ENCODE measurements around the gene AGXT.

AGXT gene

GRCh38 chr2:240886678-240887609, 18.3 kb downstream of the AGXT start:
- no peak for DNase-seq

GRCh38 chr2:240887631-240888030, 19.0 kb downstream of the AGXT start:
- DNase-seq: no peak

DNA sequence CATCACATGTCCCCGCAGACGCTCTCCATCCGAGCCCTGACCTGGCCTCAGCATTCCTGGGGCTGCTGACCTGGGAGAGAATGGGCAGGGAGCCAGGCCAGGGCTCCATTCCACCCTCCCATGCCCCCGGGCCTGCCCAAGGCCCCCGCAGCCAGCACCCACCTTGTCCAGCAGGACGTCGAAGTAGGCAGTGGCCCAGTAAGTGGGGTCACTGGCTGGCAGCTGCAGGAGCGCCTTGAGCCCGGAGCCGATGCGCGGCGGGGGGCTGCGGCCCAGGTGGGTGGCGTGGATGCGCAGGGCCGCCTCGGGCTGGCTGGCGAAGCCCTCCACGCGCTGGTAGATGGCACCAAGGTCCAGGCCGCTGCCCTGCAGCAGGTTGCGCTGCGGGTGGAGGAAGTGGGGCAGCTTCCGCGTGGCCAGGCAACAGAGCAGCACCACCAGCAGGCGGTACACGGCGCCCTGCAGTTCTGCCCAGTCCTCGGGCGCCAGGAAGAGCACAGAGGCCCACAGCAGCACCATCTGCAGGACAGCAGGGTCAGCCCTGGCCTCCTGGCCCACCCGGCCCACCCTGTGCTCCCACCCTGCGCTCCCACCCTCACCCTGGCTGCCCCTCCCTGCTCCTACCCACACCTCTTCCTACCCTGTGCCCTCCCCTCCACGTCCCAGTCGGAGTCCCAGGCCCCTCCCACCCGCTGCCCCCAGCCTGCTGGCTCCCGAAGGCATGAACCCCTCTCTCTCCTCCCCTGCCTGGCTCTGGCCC, 19.7 kb downstream of the AGXT start:
- DNase-seq: no peak

DNA sequence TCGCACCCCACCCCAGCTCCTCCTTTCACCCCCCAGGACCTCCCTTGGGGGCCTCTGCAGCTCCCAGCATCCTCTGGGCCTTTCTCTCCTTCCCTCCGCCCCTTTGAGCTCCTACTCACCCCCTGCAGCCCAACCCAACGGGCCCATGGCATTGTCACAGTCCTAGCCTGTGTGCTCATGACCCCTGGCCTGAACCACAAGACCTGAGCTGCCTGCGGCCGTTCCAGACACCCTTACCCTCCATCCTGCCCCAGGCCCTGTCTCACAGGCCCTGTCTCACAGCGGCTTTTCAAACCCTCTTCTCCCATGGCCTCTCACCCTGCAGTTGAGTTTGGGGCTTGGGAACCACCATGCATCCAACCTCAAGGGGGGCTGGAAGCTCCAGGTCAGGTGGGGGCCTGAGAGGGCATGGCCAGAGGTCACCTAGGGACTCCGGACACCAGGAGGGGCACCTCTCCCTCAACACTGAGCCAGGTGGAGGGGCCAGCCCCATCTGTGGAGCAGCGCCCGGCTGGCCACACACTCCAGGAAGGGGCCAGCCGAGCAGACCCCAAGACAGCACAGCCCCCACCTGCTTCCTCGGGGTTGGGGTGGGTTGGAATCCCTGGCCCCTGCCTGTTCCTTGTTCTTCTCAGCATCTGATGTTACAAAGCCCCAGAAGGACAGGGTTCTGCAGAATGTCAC, 20.4 kb downstream of the AGXT start:
- DNase-seq: no peak

GRCh38 chr2:240889601-240890560, 21.3 kb downstream of the AGXT start:
- no peak for DNase-seq

DNA sequence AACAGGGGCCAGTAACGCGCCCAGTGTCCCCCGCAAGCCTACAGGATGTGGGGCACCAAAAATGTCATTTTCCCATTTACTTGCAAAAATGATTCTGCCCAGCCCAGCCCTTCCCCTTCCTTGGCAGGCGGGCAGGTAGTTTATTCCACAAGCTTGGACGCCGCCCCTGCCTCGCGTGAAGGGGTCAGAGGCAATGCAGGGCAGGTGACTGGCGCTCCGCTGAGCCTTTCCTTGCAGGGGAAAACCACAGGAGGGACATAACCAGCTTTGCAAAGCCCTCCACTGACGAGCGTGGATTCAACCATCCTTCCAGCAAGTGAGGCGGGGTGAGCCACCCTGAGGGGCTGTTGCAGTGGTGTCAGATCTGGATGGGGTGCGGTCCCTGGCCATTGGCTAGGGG, 22.1 kb downstream of the AGXT start:
- no peak for DNase-seq

- no peak for DNase-seq
These were observed 23.1 kb downstream of the AGXT start for GRCh38 chr2:240891492-240892340.

- no peak for DNase-seq
These were observed 23.7 kb downstream of the AGXT start for GRCh38 chr2:240892356-240892755.

- DNase-seq: no peak
These were observed 24.3 kb downstream of the AGXT start for GRCh38 chr2:240892925-240893324.

DNA sequence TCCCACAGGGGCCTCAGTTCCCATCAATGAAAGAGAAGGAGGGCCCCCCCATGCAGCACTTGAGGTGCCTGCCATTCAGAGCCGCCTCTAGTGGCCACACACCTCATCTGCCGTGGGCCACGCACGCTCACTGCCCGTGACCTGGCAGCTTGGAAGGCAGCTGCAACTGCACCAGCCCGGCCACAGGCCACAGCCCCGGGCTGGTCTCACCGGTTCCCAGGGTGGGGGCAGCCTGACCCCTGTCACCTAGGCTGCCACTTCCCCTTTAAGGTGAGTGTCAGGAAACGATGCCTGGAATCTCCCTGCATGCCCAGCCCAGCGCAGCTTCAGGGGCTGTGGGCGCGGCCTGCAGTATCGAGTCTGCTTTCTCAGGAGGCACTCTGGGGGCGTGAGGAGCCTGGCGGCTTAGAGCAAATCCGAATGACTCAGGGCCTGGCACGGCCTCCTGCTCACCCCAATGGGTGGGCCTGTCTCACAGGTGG, 24.8 kb downstream of the AGXT start:
- peak; percentile 81 for DNase-seq

GRCh38 chr2:240894006-240894405, 25.4 kb downstream of the AGXT start:
- DNase-seq: no peak

DNA sequence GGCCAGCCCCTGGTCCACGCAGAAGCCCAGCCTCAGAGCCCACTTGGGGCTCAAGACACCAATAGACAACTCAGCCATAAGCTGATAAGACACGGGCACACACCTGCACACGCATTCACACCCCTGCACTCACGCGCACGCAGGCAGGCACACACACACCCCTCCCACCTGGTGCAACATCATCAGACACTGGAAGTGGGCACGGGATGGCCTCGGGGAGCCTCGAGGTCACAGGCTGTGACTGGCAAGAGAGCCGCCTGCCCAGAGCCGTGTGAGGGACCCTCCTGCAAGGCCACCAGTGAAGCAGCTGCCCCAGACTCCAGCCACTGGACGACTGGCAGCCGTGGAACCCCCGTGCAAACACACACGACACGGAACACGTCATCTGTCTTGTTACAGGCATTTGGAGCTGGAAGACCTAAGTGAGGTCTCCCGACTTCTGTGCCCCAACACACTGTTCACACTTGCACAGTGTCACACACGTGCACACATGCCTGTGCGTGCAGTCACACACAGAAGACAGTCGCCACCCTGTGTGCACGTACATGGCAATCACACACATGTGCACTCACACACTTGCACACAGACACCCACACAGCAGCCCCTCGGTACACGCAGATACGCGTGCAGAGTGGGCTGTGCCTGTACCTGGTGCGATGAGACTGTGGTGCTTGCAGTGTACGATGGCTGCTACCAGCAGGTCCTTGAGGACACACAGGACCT, 26.4 kb downstream of the AGXT start:
- no peak for DNase-seq

- DNase-seq: no peak
These were observed 27.2 kb downstream of the AGXT start, which contains the start of gene MAB21L4 for GRCh38 chr2:240895656-240896388. Gene MAB21L4 (minus strand): TSS chr2:240896156. CDS start chr2:240895997, 159 bp downstream.

GRCh38 chr2:240896394-240896793, 27.8 kb downstream of the AGXT start:
- no peak for DNase-seq

- no peak for DNase-seq
These were observed 28.5 kb downstream of the AGXT start for GRCh38 chr2:240896871-240897692.

DNA sequence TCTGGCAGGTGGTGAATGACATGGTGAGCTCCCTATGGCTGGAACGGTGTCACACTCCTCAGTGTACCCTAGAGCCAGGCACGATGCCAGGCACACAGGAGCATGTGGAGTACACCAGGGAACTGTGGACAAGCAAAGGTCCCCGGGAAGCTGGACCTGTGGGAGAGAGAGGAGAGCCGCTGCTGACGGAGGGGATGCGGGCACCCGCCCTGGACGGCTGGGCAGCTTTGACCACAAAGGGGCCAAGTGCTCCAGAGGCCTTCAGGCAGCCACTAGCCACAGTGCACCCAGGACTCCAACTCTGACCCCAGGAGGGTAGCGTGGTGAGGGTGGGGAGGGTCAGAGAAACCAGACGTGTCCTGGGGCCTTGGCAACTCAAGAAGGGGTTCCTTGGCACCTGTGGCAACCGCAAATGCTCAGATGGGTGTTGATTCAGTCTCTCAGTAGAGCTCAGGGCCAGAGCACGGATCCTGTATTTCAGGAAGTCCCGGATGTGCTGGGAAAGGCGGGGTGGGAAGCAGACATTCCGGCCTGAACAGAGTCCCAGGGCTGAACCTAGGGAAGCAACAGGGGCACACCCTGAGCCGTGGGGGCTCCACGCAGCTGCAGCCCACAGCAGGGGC, 29.6 kb downstream of the AGXT start:
- no peak for DNase-seq

DNA sequence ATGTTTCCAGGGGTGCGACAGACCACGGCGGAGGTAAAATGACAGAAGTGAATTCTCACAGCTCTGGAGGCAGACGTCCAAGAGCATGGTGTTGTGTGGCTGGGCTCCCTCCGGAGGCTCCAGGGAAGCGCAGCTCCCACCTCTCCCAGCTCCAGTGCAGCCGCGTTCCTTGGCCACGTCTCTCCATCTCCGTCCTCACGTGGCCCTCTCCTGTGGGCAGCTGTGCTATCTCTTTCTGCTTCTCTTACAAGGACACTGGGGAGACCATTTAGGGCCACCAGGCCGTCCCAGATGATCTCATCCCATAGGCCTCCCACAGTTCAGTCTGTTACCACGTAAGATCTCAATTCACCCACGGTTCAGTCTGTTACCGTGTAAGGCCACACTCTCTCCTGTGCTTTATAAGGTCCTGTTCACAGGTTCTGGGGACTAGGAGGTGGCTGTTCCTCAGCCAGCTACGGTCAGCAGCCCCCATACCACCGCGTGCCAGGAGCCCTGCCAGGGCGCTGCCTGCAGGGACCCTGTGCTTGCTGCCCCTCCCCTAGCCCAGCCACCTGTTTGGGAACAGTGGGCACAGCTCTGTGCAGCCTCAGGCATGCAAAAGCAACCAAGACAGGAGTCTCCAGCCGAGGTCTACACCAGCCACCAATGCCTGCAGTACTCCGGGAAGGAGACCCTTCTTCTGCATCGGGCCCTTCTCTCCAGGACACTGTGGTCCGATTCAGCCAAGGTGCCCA, 30.3 kb downstream of the AGXT start:
- no peak for DNase-seq

Data from activated effector memory CD4-positive, alpha-beta T cell treated with anti-CD3 and anti-CD28 coated beads, Interleukin-2, amount 50 U/mL, for 16 hours (primary cell).